ENCODE data around the gene RNASE11.

DNA sequence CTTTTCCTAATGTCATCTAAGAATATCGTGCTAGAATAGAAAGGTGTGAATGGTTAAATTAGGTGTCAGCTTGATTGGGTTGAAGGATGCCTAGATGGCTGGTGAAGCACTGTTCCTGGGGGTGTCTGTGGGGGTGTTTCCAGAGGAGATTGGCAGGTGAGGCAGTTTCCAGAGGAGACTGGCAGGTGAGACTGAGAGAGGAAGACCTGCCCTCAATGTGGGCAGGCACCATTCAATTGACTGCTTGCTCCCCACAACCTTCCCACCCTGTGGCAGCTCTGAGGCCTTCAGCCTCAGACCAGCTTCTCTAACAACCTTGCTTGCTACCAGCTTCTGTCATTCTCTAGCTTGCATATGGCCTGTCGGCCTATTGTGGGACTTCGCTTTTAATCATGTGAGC, 36.2 kb downstream of the RNASE11 start:
- TF ChIP-seq, protein P1, sequence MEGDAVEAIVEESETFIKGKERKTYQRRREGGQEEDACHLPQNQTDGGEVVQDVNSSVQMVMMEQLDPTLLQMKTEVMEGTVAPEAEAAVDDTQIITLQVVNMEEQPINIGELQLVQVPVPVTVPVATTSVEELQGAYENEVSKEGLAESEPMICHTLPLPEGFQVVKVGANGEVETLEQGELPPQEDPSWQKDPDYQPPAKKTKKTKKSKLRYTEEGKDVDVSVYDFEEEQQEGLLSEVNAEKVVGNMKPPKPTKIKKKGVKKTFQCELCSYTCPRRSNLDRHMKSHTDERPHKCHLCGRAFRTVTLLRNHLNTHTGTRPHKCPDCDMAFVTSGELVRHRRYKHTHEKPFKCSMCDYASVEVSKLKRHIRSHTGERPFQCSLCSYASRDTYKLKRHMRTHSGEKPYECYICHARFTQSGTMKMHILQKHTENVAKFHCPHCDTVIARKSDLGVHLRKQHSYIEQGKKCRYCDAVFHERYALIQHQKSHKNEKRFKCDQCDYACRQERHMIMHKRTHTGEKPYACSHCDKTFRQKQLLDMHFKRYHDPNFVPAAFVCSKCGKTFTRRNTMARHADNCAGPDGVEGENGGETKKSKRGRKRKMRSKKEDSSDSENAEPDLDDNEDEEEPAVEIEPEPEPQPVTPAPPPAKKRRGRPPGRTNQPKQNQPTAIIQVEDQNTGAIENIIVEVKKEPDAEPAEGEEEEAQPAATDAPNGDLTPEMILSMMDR (IDR thresholded peaks at IDR 0.05; ENCODE audit: insufficient read depth, low read length) = no peak
- TF ChIP-seq, protein P2, sequence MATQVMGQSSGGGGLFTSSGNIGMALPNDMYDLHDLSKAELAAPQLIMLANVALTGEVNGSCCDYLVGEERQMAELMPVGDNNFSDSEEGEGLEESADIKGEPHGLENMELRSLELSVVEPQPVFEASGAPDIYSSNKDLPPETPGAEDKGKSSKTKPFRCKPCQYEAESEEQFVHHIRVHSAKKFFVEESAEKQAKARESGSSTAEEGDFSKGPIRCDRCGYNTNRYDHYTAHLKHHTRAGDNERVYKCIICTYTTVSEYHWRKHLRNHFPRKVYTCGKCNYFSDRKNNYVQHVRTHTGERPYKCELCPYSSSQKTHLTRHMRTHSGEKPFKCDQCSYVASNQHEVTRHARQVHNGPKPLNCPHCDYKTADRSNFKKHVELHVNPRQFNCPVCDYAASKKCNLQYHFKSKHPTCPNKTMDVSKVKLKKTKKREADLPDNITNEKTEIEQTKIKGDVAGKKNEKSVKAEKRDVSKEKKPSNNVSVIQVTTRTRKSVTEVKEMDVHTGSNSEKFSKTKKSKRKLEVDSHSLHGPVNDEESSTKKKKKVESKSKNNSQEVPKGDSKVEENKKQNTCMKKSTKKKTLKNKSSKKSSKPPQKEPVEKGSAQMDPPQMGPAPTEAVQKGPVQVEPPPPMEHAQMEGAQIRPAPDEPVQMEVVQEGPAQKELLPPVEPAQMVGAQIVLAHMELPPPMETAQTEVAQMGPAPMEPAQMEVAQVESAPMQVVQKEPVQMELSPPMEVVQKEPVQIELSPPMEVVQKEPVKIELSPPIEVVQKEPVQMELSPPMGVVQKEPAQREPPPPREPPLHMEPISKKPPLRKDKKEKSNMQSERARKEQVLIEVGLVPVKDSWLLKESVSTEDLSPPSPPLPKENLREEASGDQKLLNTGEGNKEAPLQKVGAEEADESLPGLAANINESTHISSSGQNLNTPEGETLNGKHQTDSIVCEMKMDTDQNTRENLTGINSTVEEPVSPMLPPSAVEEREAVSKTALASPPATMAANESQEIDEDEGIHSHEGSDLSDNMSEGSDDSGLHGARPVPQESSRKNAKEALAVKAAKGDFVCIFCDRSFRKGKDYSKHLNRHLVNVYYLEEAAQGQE (IDR thresholded peaks at IDR 0.05; ENCODE audit: insufficient replicate concordance, low read depth) = no peak

Data from HL-60 (cell line).